Measurements from ENCODE around the gene AP1B1. TPM values are rescaled to one million over a fixed set of nuclear protein-coding genes. Genes with fewer than 3 reads are reported as not detected.

The AP1B1 gene
- polyA plus RNA-seq, 2 of the 4 experiments (the other 2 are of a cell fraction) = 22.5 to 27.0 TPM

DNA sequence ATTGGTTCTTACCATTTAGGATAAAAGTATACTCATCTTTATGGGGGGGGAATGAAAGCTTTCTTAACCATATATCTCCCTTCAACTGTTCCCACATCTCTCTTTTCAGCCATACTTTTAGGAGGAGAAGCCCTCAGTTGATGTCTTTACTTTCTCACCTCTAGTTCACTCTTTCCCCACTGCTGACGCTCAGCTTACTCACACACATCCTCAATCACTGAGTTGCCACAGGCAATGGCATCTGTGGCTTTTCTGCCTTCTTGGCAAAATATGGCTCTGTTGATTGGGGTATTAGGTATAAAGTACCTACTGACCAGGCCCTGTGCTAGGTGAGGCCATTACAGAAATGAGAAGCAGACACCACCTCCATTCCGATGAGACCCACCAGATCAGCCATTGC lies 12.2 kb upstream of the AP1B1 start:
- ATAC-seq (no peak), FAIRE-seq (no peak), DNase-seq (ENCODE audit: low read depth in 1 of 2, low spot score in 1 of 2) (no peak)
- Histone ChIP-seq H3K4me3 (no peak overlapping the region), H3K27ac (no peak overlapping the region), H3K9me3 (no peaks in the 10 kb centered on the region), H3K4me1 (peaks cover 5% of the 10 kb centered on the region; the same call in 1 of the 3 replicates), H3K4me2 (no peak overlapping the region)
- 93% methylated on average over 2 of the region's 2 CpGs for WGBS (ENCODE audit: missing lambda C conversion rate)
- ChIA-PET CTCF (no interaction called here), POLR2A (no interaction called here)
- TF ChIP-seq HDAC2 (IDR thresholded peaks at IDR 0.05) = no peak
- no peak for TF ChIP-seq KDM5A (IDR thresholded peaks at IDR 0.05)
- TF ChIP-seq ZSCAN20 (CRISPR knock-in tag; IDR thresholded peaks at IDR 0.05) = no peak
- no peak for TF ChIP-seq TFCP2L1 (CRISPR knock-in tag; IDR thresholded peaks at IDR 0.05)
- TF ChIP-seq, protein P1, sequence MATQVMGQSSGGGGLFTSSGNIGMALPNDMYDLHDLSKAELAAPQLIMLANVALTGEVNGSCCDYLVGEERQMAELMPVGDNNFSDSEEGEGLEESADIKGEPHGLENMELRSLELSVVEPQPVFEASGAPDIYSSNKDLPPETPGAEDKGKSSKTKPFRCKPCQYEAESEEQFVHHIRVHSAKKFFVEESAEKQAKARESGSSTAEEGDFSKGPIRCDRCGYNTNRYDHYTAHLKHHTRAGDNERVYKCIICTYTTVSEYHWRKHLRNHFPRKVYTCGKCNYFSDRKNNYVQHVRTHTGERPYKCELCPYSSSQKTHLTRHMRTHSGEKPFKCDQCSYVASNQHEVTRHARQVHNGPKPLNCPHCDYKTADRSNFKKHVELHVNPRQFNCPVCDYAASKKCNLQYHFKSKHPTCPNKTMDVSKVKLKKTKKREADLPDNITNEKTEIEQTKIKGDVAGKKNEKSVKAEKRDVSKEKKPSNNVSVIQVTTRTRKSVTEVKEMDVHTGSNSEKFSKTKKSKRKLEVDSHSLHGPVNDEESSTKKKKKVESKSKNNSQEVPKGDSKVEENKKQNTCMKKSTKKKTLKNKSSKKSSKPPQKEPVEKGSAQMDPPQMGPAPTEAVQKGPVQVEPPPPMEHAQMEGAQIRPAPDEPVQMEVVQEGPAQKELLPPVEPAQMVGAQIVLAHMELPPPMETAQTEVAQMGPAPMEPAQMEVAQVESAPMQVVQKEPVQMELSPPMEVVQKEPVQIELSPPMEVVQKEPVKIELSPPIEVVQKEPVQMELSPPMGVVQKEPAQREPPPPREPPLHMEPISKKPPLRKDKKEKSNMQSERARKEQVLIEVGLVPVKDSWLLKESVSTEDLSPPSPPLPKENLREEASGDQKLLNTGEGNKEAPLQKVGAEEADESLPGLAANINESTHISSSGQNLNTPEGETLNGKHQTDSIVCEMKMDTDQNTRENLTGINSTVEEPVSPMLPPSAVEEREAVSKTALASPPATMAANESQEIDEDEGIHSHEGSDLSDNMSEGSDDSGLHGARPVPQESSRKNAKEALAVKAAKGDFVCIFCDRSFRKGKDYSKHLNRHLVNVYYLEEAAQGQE (IDR thresholded peaks at IDR 0.05) = no peak
- no peak for TF ChIP-seq ZNF302 (CRISPR knock-in tag; IDR thresholded peaks at IDR 0.05)
- TF ChIP-seq, protein P2, sequence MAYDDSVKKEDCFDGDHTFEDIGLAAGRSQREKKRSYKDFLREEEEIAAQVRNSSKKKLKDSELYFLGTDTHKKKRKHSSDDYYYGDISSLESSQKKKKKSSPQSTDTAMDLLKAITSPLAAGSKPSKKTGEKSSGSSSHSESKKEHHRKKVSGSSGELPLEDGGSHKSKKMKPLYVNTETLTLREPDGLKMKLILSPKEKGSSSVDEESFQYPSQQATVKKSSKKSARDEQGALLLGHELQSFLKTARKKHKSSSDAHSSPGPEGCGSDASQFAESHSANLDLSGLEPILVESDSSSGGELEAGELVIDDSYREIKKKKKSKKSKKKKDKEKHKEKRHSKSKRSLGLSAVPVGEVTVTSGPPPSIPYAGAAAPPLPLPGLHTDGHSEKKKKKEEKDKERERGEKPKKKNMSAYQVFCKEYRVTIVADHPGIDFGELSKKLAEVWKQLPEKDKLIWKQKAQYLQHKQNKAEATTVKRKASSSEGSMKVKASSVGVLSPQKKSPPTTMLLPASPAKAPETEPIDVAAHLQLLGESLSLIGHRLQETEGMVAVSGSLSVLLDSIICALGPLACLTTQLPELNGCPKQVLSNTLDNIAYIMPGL (CRISPR knock-in tag; IDR thresholded peaks at IDR 0.05; ENCODE audit: borderline replicate concordance) = no peak
- no peak for TF ChIP-seq ESRRA (IDR thresholded peaks at IDR 0.05; ENCODE audit: borderline replicate concordance, low read length)
- no peak for TF ChIP-seq KDM1A (IDR thresholded peaks at IDR 0.05; ENCODE audit: low read depth)
- TF ChIP-seq PHF8 (IDR thresholded peaks at IDR 0.05; ENCODE audit: borderline replicate concordance, low read depth) = no peak
- no peak for TF ChIP-seq NFE2L2 (conservative IDR thresholded peaks at IDR 0.05; ENCODE audit: low read length)
- TF ChIP-seq, protein P3, sequence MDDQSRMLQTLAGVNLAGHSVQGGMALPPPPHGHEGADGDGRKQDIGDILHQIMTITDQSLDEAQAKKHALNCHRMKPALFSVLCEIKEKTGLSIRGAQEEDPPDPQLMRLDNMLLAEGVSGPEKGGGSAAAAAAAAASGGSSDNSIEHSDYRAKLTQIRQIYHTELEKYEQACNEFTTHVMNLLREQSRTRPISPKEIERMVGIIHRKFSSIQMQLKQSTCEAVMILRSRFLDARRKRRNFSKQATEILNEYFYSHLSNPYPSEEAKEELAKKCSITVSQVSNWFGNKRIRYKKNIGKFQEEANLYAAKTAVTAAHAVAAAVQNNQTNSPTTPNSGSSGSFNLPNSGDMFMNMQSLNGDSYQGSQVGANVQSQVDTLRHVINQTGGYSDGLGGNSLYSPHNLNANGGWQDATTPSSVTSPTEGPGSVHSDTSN (IDR thresholded peaks at IDR 0.05) = no peak
- TF ChIP-seq FOSB (CRISPR knock-in tag; IDR thresholded peaks at IDR 0.05) = no peak
- no peak for TF ChIP-seq RARB (CRISPR knock-in tag; IDR thresholded peaks at IDR 0.05)
- no peak for TF ChIP-seq NR3C1 (IDR thresholded peaks at IDR 0.05)

DNA sequence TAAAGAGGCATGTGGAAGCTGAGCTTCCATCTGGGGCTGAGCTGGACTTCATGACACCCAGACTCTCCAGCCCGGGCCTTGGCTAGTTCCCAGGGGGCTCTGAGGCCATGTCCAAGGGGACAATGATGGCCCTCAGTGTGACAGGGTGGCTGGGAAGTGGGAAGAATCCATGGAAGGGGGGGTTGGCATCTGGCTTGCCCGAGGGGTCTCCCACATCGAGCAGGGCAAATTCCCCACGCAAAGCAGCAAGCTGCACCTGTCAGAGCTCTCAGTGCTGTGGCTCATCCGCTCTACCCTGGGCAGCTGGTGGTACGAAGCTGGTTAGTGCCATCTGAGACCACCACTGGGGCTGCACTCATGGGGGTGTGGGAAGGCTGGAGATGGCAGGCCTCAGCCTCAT lies 9.4 kb upstream of the AP1B1 start:
- ChIA-PET POLR2A (no interaction called here), CTCF (interaction anchor here (2.5 to 5.4 kb wide), 2 partner anchors 73 to 127 kb away, joined by 9 to 30 read pairs; no protein-coding TSS in a partner anchor)
- Histone ChIP-seq H3K9me3 (no peaks in the 10 kb centered on the region), H3K27ac (no peak overlapping the region), H3K4me3 (no peak overlapping the region), H3K4me2 (no peak overlapping the region), H3K4me1 (peaks cover 13% of the 10 kb centered on the region; the same call in 2 of the 3 replicates)
- no peak for DNase-seq (ENCODE audit: low read depth in 1 of 2, low spot score in 1 of 2)
- no peak for ATAC-seq
- TF ChIP-seq CBX2 (IDR thresholded peaks at IDR 0.05; ENCODE audit: borderline replicate concordance, low read depth) (no peak), EHF (CRISPR knock-in tag; IDR thresholded peaks at IDR 0.05) (no peak), FOXS1 (CRISPR knock-in tag; IDR thresholded peaks at IDR 0.05) (no peak), TP53 (CRISPR knock-in tag; IDR thresholded peaks at IDR 0.05) (no peak)
- TF ChIP-seq, protein P1 (IDR thresholded peaks at IDR 0.05) = no peak
- 86% methylated on average over 4 of the region's 6 CpGs for WGBS (ENCODE audit: missing lambda C conversion rate)
- FAIRE-seq = no peak

Measured in A549 (cell line).